ENCODE measurements around the gene KCNK6.

KCNK6 gene

DNA sequence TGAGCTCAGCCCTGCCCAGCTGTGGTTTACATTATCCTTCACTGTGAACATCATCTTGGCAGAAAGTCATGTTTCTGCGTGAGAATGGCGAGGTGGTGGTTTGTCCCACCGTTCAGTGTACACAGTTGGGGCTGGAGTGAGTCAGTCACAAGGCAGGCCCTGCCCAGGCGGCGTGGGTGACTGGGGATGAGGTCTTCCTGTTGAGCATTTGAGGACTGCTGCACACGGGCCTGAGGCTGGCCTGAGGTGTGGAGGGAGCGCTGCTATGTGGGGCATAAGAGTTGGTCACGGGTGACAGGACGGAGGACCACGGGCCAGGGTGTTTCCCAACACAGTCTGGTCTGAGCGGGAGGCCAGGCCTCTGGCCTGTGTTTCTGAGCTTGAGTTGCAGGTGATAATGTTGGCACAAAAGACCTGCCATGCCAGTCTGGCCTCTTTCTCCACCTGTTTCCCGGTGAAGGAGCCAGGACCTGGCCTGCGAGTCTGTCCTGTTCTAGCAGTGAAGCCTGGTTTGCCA is 29.0 kb upstream of the KCNK6 start:
- DNase-seq: peak; percentile 90
- Histone ChIP-seq H3K27me3 (replicated peaks) (no peaks in the 10 kb centered on the region), H3K36me3 (replicated peaks) (no peaks in the 10 kb centered on the region), H3K27ac (peak overlapping the region; percentile 44), H3K4me3 (ENCODE audit: low read depth, low read length) (no peak overlapping the region)
- TF ChIP-seq, protein P1, sequence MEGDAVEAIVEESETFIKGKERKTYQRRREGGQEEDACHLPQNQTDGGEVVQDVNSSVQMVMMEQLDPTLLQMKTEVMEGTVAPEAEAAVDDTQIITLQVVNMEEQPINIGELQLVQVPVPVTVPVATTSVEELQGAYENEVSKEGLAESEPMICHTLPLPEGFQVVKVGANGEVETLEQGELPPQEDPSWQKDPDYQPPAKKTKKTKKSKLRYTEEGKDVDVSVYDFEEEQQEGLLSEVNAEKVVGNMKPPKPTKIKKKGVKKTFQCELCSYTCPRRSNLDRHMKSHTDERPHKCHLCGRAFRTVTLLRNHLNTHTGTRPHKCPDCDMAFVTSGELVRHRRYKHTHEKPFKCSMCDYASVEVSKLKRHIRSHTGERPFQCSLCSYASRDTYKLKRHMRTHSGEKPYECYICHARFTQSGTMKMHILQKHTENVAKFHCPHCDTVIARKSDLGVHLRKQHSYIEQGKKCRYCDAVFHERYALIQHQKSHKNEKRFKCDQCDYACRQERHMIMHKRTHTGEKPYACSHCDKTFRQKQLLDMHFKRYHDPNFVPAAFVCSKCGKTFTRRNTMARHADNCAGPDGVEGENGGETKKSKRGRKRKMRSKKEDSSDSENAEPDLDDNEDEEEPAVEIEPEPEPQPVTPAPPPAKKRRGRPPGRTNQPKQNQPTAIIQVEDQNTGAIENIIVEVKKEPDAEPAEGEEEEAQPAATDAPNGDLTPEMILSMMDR (IDR thresholded peaks at IDR 0.05; ENCODE audit: low read depth, low read length, missing control alignments): no peak
- in situ Hi-C loops (cut with HindIII; ENCODE audit: low pct_ligation_motif_present, low sequenced_read_pairs): no loop called here

DNA sequence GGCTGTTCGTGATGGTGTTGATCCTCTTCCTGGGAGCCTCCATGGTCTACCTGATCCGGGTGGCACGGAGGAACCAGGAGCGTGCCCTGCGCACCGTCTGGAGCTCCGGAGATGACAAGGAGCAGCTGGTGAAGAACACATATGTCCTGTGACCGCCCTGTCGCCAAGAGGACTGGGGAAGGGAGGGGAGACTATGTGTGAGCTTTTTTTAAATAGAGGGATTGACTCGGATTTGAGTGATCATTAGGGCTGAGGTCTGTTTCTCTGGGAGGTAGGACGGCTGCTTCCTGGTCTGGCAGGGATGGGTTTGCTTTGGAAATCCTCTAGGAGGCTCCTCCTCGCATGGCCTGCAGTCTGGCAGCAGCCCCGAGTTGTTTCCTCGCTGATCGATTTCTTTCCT is 27.8 kb upstream of the KCNK6 start:
- H3K36me3 ChIP-seq (replicated peaks): no peaks in the 10 kb centered on the region
- H3K27ac ChIP-seq: no peak overlapping the region
- no peaks in the 10 kb centered on the region for H3K27me3 ChIP-seq (replicated peaks)
- TF ChIP-seq, protein P1 (IDR thresholded peaks at IDR 0.05; ENCODE audit: low read depth, low read length, missing control alignments): no peak
- in situ Hi-C loops (cut with HindIII; ENCODE audit: low pct_ligation_motif_present, low sequenced_read_pairs): no loop called here
- no peak overlapping the region for H3K4me3 ChIP-seq (ENCODE audit: low read depth, low read length)
- no peak for DNase-seq

DNA sequence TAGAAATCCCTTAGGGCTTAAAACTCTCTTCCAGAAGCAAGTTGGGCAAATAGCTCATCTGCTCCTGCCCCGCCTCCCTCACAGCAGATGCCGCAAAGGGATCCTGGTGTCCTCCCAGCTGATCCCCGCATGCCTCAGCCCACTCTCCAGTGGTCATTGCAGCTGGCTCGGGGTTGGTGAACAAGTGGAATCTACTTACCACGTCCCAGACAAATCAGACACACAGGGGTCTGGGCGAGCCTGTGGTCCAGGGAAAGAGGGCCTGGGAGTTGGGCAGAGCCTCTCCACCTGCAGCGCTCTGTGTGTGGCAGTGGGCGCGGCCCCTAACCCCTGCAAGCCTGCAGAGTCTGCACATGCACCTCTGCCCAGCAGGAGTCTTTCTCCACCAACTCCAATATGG is 26.4 kb upstream of the KCNK6 start:
- DNase-seq: no peak
- TF ChIP-seq, protein P1 (IDR thresholded peaks at IDR 0.05; ENCODE audit: low read depth, low read length, missing control alignments): no peak
- no peak overlapping the region for H3K4me3 ChIP-seq (ENCODE audit: low read depth, low read length)
- in situ Hi-C loops (cut with HindIII; ENCODE audit: low pct_ligation_motif_present, low sequenced_read_pairs): no loop called here
- H3K27me3 ChIP-seq (replicated peaks): no peaks in the 10 kb centered on the region
- no peak overlapping the region for H3K27ac ChIP-seq
- no peaks in the 10 kb centered on the region for H3K36me3 ChIP-seq (replicated peaks)

DNA sequence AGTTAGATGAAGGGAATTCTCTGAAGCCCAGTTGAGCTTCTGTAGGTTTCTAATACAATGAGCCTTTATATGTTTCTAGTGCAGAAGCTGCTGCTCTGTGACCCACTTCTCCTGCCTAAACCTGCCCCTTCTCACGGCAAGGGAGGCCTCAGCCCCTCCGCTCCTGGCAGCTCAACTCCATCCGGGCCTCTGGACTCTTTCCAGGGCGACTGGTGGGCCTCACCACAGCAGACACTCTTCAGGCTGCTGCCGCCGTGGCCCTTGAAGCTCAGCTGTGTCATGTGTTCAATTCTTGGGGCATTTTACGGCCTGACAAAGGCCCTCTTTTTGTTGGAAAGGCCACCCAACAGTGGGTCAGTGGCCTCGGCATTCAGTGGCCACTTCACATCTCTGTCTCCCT is 25.6 kb upstream of the KCNK6 start:
- in situ Hi-C loops (cut with HindIII; ENCODE audit: low pct_ligation_motif_present, low sequenced_read_pairs): no loop called here
- H3K36me3 ChIP-seq (replicated peaks): no peaks in the 10 kb centered on the region

DNA sequence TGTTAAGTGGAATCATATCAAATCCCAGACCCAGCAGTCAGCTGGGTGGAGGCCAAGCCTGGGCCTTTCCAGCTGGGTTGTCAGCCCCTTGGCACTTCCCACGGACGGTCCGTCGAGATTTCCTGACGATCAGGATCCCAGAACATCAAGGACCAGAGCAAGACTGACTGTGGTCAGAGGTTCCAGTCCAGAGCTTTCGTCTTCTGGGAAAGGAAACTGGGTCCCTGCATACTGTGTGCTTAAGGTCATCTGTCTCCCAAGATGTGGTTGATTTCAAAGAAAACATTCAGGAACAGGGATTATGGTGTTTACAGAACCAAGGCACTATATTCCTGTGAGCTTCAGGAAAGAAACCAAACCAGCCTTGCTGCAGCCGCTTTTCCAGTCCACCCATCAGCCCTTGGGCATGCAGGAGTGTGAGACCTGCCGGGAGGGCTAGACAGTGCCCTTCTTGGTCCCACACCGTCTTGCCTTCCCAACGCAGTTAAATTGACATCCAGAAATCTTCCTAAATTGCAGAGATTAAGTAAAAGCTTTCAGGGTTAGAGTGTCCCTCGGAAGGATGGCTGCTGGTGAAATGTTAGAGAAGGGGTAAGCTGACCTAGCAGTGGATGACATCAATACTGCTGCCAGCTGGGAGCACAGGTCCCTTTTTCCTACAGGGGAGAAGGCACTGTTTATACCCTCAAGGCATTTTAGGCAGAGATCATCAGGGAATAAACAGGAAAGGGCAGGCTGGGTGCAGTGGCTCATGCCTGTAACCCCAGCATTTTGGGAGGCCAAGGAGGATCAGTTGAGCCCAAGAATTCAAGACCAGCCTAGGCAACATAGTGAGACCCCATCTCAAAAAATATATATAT is 20.6 kb upstream of the KCNK6 start:
- no peaks in the 10 kb centered on the region for H3K27me3 ChIP-seq (replicated peaks)
- no peak overlapping the region for H3K4me3 ChIP-seq (ENCODE audit: low read depth, low read length)
- DNase-seq: no peak
- in situ Hi-C loops (cut with HindIII; ENCODE audit: low pct_ligation_motif_present, low sequenced_read_pairs): no loop called here
- TF ChIP-seq, protein P1 (IDR thresholded peaks at IDR 0.05; ENCODE audit: low read depth, low read length, missing control alignments): no peak
- H3K27ac ChIP-seq: no peak overlapping the region
- H3K36me3 ChIP-seq (replicated peaks): no peaks in the 10 kb centered on the region

More for the DNA sequence above, 25.6 kb upstream of the KCNK6 start:
- TF ChIP-seq, protein P1 (IDR thresholded peaks at IDR 0.05; ENCODE audit: low read depth, low read length, missing control alignments): no peak
- no peak overlapping the region for H3K4me3 ChIP-seq (ENCODE audit: low read depth, low read length)
- H3K27ac ChIP-seq: no peak overlapping the region
- H3K27me3 ChIP-seq (replicated peaks): no peaks in the 10 kb centered on the region
- DNase-seq: no peak
